CD14-positive monocyte (primary cell): Measurements from ENCODE around the gene SASH3. TPM values are rescaled to one million over a fixed set of nuclear protein-coding genes. Genes with fewer than 3 reads are reported as not detected.
A peak's percentile ranks its signal among the peaks of the same experiment; 100 is the strongest.

Experiments used
- DNase-seq, 3 donors: peaks; one replicate each; pipeline ENCODE4 v3.0.0-alpha.2; 2011 to 2022
- H2AFZ ChIP-seq: 2 replicates; pipeline ENCODE4 v1.6.0; 2012; ENCODE audit warnings: mild to moderate bottlenecking, low read depth, low read length, inconsistent platforms; ENCODE audit not compliant: insufficient read depth, poor library complexity, severe bottlenecking
- H3K27ac ChIP-seq, 2 donors: 1 replicate in 1 of 2; 2 replicates in 1 of 2; pipeline ENCODE4 v1.5.1; 2012 to 2013; ENCODE audit warnings: low read length in 2 of 2, control low read depth in 1 of 2, inconsistent platforms in 1 of 2, low read depth in 1 of 2, mild to moderate bottlenecking in 1 of 2
- H3K27me3 ChIP-seq, 2 donors: one replicate each; pipeline versions ENCODE4 v1.6.0 to v1.6.1; 2011 to 2013; ENCODE audit warnings: low read length in 2 of 2; ENCODE audit not compliant: control insufficient read depth in 2 of 2, insufficient read depth in 2 of 2
- H3K36me3 ChIP-seq, 2 donors: replicated peaks in 1 of 2; 1 replicate in 1 of 2; 2 replicates in 1 of 2; pipeline versions ENCODE4 v1.5.1 to v1.6.1; 2012 to 2013; ENCODE audit warnings: low read length in 2 of 2, control low read depth in 1 of 2, inconsistent platforms in 1 of 2, mild to moderate bottlenecking in 1 of 2; ENCODE audit not compliant: insufficient read depth in 2 of 2, control insufficient read depth in 1 of 2
- H3K4me1 ChIP-seq, 2 donors: 1 replicate in 1 of 2; 2 replicates in 1 of 2; pipeline versions ENCODE4 v1.5.1 to v1.6.1; 2012 to 2013; ENCODE audit warnings: low read length in 2 of 2, control low read depth in 1 of 2, inconsistent platforms in 1 of 2, mild to moderate bottlenecking in 1 of 2, moderate library complexity in 1 of 2; ENCODE audit not compliant: insufficient read depth in 2 of 2, control insufficient read depth in 1 of 2
- H3K4me2 ChIP-seq: replicated peaks from 2 replicates; pipeline ENCODE3; 2012; ENCODE audit warnings: low read length, moderate library complexity, mild to moderate bottlenecking; ENCODE audit not compliant: poor library complexity, severe bottlenecking; ENCODE audit errors: extremely low read depth
- H3K4me3 ChIP-seq, 3 experiments: fragments of 200-600 bp in 1 of 3; sonication (generic) in 1 of 3; replicated peaks in 1 of 3; 1 replicate in 2 of 3; 2 replicates in 1 of 3; pipeline ENCODE4 v1.5.1; 2011 to 2013; ENCODE audit warnings: low read length in 3 of 3, mild to moderate bottlenecking in 3 of 3, control low read depth in 2 of 3, low read depth in 2 of 3, inconsistent platforms in 1 of 3, moderate library complexity in 1 of 3
- H3K79me2 ChIP-seq: 2 replicates; pipeline ENCODE4 v1.6.0; 2012; ENCODE audit warnings: mild to moderate bottlenecking, control low read depth, inconsistent platforms, low read length, moderate library complexity; ENCODE audit not compliant: insufficient read depth
- H3K9ac ChIP-seq: 2 replicates; pipeline ENCODE4 v1.6.0; 2017; ENCODE audit warnings: low read length, mild to moderate bottlenecking; ENCODE audit not compliant: insufficient read depth, poor library complexity, severe bottlenecking
- H3K9me3 ChIP-seq, 2 donors: replicated peaks in 1 of 2; 1 replicate in 1 of 2; 2 replicates in 1 of 2; pipeline versions ENCODE4 v1.5.1 to v1.6.1; 2012 to 2013; ENCODE audit warnings: low read length in 2 of 2, control low read depth in 1 of 2; ENCODE audit not compliant: control insufficient read depth in 1 of 2, insufficient read depth in 1 of 2
- H4K20me1 ChIP-seq: 2 replicates; pipeline ENCODE4 v1.6.0; 2012; ENCODE audit warnings: mild to moderate bottlenecking, low read length, control low read depth, moderate library complexity; ENCODE audit not compliant: insufficient read depth
- H3K27ac Mint-ChIP-seq, 7 donors: one replicate each; pipeline ENCODE4 v1.8.0; 2020; ENCODE audit warnings: mild to moderate bottlenecking in 7 of 7, mixed read lengths in 7 of 7, moderate library complexity in 6 of 7, inconsistent platforms in 2 of 7
- H3K27me3 Mint-ChIP-seq, 3 donors: one replicate each; pipeline ENCODE4 v1.8.0; 2021 to 2022; ENCODE audit warnings: low read depth in 3 of 3, mild to moderate bottlenecking in 3 of 3, mixed read lengths in 3 of 3, moderate library complexity in 3 of 3, inconsistent platforms in 1 of 3
- H3K36me3 Mint-ChIP-seq, 2 donors: one replicate each; pipeline ENCODE4 v1.8.0; 2020; ENCODE audit warnings: mixed read lengths in 2 of 2, inconsistent platforms in 1 of 2, mild to moderate bottlenecking in 1 of 2
- H3K4me1 Mint-ChIP-seq: one replicate; pipeline ENCODE4 v1.8.0; 2020; ENCODE audit warnings: mild to moderate bottlenecking, mixed read lengths
- H3K4me3 Mint-ChIP-seq, 2 donors: one replicate each; pipeline ENCODE4 v1.8.0; 2020; ENCODE audit warnings: mild to moderate bottlenecking in 2 of 2, mixed read lengths in 2 of 2, moderate library complexity in 1 of 2
- H3K9me3 Mint-ChIP-seq, 7 donors: one replicate each; pipeline ENCODE4 v1.8.0; 2020 to 2022; ENCODE audit warnings: mixed read lengths in 7 of 7, mild to moderate bottlenecking in 6 of 7, moderate library complexity in 6 of 7, inconsistent platforms in 2 of 7
- whole genome bisulfite sequencing: methylation state at CpG from one replicate; pipeline ENCODE4 v1.1.5; 2013; ENCODE audit warnings: missing lambda C conversion rate; ENCODE audit not compliant: insufficient coverage; 5-methylcytosine and 5-hydroxymethylcytosine counted together
- intact Hi-C, 2 donors: fragments of 100-400 bp; cut with micrococcal nuclease; formaldehyde crosslinking; loops; one replicate each; pipeline versions ENCODE4 v1.15.0 to v1.15.1; 2023
- polyA plus RNA-seq, 3 donors: library from polyadenylated mRNA; depleted of rRNA in 1 of 3; unstranded in 2 of 3; stranded (reverse) in 1 of 3; fragments of 300-500 nt in 2 of 3; fragments of >200 nt in 1 of 3; fragmentation: Illumina TruSeq in 2 of 3; gene quantifications; 1 replicate in 2 of 3; 2 replicates in 1 of 3; pipeline ENCODE4 v1.2.3, GENCODE V29; 2012 to 2021
- TF ChIP-seq, protein P1 (sequence below): fragments of 200-600 bp; IDR thresholded peaks from one replicate; pipeline ENCODE4 v1.8.0; 2022; ENCODE audit warnings: antibody characterized with exemption, mild to moderate bottlenecking

Gene SASH3
- polyA plus RNA-seq, 3 donors, result 127 to 272 (median 179) TPM

DNA sequence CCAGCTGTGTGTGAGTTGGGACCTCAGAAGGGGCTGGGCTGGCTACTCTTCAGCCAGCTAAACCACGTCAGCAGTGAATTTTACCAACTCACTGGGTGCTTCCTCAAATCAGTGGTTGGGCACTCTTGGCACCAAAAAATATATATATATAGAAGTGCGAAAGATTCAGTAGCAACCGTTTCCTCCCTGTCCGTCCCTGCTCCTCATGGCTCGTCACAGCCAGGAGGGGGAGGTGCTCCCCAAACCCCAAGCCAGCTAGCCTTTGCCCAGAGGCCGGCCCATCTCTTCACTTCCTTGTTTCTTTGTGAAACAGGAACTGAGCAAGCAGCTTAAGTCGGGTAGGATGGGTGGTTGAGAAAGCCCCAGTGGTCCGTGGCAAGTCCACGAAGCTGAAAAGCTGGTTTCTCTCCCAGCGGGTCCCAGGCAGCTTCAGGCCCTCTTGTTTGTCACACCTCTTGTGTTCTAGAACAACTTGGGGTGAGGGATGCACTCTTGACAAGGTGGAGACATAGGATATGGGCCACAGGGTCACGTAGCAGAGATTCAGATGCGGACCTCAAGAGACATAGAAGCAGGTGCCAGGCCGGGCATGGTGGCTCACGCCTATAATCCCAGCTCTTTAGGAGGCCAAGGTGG lies 6.8 kb upstream of the SASH3 start:
- TF ChIP-seq, protein P1, sequence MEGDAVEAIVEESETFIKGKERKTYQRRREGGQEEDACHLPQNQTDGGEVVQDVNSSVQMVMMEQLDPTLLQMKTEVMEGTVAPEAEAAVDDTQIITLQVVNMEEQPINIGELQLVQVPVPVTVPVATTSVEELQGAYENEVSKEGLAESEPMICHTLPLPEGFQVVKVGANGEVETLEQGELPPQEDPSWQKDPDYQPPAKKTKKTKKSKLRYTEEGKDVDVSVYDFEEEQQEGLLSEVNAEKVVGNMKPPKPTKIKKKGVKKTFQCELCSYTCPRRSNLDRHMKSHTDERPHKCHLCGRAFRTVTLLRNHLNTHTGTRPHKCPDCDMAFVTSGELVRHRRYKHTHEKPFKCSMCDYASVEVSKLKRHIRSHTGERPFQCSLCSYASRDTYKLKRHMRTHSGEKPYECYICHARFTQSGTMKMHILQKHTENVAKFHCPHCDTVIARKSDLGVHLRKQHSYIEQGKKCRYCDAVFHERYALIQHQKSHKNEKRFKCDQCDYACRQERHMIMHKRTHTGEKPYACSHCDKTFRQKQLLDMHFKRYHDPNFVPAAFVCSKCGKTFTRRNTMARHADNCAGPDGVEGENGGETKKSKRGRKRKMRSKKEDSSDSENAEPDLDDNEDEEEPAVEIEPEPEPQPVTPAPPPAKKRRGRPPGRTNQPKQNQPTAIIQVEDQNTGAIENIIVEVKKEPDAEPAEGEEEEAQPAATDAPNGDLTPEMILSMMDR, result no peak
- Mint-ChIP-seq H3K27me3 (peaks cover 0 to 10% (median 1%) of the 10 kb centered on the region in 3 donors), H3K27ac (peak overlapping the region; percentile 97 to 100 (median 99)), H3K4me1 (peaks cover 64% of the 10 kb centered on the region), H3K4me3 (peak overlapping the region; percentile 11 to 49), H3K9me3 (peaks cover 0 to 11% (median 0%) of the 10 kb centered on the region in 7 donors), H3K36me3 (no peaks in the 10 kb centered on the region)
- no peaks in the 10 kb centered on the region for H3K36me3 ChIP-seq
- H3K4me1 ChIP-seq, result peaks cover 70 to 75% of the 10 kb centered on the region in 2 donors
- no peaks in the 10 kb centered on the region for H3K27me3 ChIP-seq
- intact Hi-C loops, result loop anchor here in 1 of 2 donors (2.0 kb wide), 1 partner anchor 14 kb away; no protein-coding TSS in a partner anchor
- DNase-seq, result peak; percentile 92 to 97 (median 95)
- no peaks in the 10 kb centered on the region for H3K79me2 ChIP-seq
- H4K20me1 ChIP-seq, result no peaks in the 10 kb centered on the region
- no CpG with 5 or more reads among the region's 14 CpGs for WGBS
- H3K27ac ChIP-seq, result peak overlapping the region; percentile 95 to 98
- no peak overlapping the region for H3K4me3 ChIP-seq
- no peak overlapping the region for H2AFZ ChIP-seq
- peak overlapping the region; percentile 63 for H3K9ac ChIP-seq
- H3K9me3 ChIP-seq, result no peaks in the 10 kb centered on the region
- no peak overlapping the region for H3K4me2 ChIP-seq

DNA sequence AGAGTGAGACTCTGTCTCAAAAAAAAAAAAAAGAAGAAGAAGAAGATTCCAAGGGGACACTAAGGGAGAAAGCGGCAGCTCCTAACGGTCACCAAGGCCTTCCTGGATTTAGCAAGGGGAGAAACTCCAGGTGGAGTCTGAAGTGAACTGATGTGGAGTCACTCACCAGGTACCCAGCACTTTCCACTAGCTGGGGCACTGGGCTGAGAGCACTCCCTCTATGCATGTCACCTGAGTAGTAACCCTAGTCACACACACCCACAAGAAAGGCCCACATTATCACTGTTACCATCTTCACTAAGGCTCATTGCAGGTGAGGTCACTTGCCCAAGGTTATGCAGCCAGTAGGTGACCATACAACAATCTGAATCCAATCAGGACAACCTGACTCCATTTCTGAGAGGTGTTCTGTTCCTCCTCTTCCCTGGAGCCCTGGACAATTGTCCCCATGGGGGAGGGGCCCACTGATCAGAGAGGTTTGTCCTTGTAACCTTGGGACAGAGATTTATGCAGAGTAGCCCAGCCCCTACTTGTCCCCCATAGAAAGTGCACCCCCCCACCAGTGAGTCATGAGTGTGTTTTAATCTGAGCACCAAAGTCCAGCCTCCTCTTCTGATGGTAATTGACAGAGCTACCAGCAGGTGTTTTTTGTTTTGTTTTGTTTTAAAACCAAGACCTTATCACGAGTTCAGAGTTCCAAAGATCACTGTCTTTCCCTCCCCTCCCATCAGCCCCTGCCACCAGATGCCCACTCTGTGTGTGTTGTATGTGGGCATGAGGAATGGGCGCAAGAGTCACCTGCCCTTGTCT lies 5.9 kb upstream of the SASH3 start:
- intact Hi-C loops, result loop anchor here in 1 of 2 donors (2.0 kb wide), 1 partner anchor 15 kb away; no protein-coding TSS in a partner anchor
- Histone ChIP-seq H3K79me2 (peaks cover 8% of the 10 kb centered on the region), H3K27ac (peak overlapping the region; percentile 95 to 98), H3K36me3 (no peaks in the 10 kb centered on the region), H2AFZ (no peak overlapping the region), H4K20me1 (no peaks in the 10 kb centered on the region), H3K27me3 (no peaks in the 10 kb centered on the region), H3K4me2 (no peak overlapping the region), H3K4me1 (peaks cover 79 to 84% of the 10 kb centered on the region in 2 donors), H3K4me3 (peak overlapping the region in 1 of 3 experiments; percentile 6), H3K9ac (peak overlapping the region; percentile 63), H3K9me3 (no peaks in the 10 kb centered on the region)
- TF ChIP-seq, protein P1, result peak; percentile 11
- H3K9me3 Mint-ChIP-seq, result peaks cover 0 to 11% (median 0%) of the 10 kb centered on the region in 7 donors
- DNase-seq, result peak in 2 of 3 donors; percentile 21 to 49
- peaks cover 67% of the 10 kb centered on the region for H3K4me1 Mint-ChIP-seq
- H3K36me3 Mint-ChIP-seq, result no peaks in the 10 kb centered on the region
- peak overlapping the region; percentile 97 to 100 (median 99) for H3K27ac Mint-ChIP-seq
- no peak overlapping the region for H3K4me3 Mint-ChIP-seq
- peaks cover 0 to 10% (median 1%) of the 10 kb centered on the region in 3 donors for H3K27me3 Mint-ChIP-seq
- no CpG with 5 or more reads among the region's 4 CpGs for WGBS
